GM21528 (cell line): Measurements from ENCODE around the gene FAM193A.
"Not testable (repeated sequence)": the region's sequence is repeated elsewhere in the genome, so short reads cannot be mapped to it uniquely, and the experiment has no call there.

Experiments used
- ATAC-seq: cut with Tn5 transposase; IDR thresholded peaks from one replicate; pipeline ENCODE4 v1.9.1; 2021; ENCODE audit warnings: mild to moderate bottlenecking, moderate library complexity; ENCODE audit not compliant: unreplicated experiment, low FRiP score

FAM193A gene

GRCh38 chr4:2679762-2680161, 143.3 kb downstream of the FAM193A start:
- ATAC-seq, result not testable (repeated sequence)

GRCh38 chr4:2684486-2684885, 148.0 kb downstream of the FAM193A start:
- ATAC-seq, result no peak

- ATAC-seq, result no peak
These were observed 149.1 kb downstream of the FAM193A start for GRCh38 chr4:2685541-2685940.

- no peak for ATAC-seq
These were observed 150.2 kb downstream of the FAM193A start for GRCh38 chr4:2686379-2687265.

DNA sequence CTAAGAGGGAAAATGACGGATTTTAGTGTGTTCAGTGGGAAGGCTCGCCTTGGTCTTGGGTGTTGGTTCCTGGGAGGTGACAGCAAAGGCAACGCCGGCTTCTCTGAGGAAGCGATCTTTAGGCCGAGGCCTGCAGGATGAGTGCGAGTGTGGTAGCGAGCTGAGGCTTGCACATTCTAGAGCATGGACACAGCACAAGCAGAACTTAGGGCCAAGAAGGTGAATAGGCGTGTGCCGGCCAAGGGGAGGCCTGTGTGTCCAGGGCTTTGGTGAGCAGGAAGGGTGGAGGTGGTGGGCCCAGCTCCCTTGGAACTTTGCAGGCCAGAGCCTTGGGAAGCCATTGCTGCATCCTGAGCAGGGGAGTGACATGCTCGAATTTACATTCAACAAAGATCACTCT, 151.8 kb downstream of the FAM193A start:
- no peak for ATAC-seq

DNA sequence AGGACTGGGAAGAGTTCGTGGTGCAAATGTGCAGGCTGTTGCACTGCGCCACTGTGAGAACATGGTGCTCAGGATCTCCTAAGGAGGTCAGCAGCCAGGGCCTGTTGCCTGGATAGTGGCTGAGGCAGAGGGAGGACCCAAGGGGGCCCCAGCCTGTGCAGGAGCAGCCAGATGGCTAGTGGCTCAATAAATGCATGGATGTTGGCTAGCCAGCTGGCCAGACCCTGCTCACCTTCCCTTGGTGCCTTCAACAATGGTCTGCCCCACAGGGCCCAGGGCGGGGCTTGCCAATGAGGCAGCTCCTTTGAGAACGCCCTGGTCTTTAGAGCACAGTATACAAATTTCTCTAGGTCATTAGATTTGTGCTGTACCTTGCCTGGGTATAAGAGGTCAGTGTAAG, 152.2 kb downstream of the FAM193A start:
- ATAC-seq, result no peak

GRCh38 chr4:2689114-2689513, 152.7 kb downstream of the FAM193A start:
- ATAC-seq, result no peak

DNA sequence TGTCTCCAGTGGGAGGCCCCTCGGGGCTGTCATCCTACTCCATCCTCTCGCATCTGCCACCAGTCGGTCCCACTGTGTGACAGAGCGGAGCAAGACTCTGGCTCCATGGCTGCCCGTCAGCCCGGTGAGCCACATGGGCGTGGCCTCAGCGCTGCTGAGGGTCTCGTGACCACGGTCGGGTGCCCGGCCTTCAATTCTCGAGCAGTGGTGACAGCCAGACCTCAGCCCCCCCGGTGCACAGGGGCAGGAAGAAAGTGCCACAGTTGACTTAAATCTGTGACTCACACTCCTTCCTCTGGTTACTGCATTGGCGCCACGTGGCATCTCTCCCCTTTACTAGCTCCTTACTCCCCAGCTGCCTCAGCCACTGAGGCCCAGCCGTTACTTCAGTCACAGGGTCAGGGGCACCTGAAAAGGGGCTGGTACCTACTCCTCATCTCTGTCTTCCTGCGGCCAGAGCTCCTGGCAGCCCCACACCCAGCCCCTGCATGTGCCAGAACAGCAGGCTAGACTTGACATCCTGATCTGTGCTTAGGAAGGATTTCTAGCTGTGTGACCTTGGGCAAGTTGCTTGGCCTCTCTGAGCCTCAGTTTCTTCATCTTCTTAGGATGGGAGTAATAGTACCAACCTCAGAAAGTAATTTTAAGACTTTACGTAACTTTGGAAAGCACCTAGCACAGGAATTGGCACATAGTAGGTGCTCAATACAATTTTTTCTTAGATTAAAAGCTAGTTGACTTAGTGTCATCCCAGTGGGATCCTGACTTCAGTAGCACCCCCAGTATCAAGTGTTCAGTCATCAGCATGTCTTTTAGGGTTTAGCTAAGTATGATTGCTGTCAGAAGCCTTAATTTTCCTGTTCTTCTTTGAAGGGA, 153.6 kb downstream of the FAM193A start:
- no peak for ATAC-seq

- ATAC-seq, result no peak
These were observed 154.9 kb downstream of the FAM193A start for GRCh38 chr4:2691313-2691712.

- no peak for ATAC-seq
These were observed 155.5 kb downstream of the FAM193A start for GRCh38 chr4:2691952-2692435.

DNA sequence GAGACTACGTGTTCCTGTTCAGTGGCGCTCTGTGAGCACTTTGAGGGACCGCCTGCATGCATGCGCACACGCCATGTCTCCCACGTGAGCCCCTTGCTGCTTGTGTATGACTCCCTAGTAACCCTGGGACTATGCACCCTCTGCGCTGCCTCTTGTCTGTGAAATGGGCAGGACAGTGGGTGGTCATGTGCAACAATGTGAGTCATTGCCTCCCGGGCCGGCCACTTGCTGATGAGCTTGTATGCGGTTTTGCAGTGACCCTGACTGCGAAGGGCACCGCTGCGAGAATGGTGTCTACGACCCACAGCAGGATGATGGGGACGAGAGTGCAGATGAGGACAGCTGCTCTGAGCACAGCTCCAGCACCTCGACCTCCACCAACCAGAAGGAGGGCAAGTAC, 158.2 kb downstream of the FAM193A start:
- ATAC-seq, result no peak

GRCh38 chr4:2695346-2696060, 159.1 kb downstream of the FAM193A start:
- no peak for ATAC-seq

- ATAC-seq, result peak; percentile 91
These were observed 160.0 kb downstream of the FAM193A start for GRCh38 chr4:2696423-2696822.

DNA sequence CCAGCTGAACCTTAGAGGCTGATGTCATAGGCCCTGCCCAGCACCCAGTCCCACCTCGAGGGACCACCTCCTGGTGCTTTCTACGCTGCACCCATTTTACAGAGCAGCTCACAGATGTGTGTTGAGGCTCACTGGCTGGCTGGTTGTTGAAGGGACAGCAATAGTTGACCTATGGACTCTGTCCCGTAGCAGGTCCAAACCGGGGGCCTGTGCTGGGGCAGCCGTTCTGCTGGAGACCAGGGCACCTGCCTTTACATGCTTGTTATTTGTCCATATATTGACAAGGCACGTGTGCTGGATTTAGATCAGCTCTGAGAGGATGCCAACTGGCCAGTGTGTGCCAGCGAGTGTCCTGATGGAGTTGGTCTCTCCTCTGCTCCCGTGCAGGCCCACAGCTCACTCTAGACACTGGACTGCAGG, 161.6 kb downstream of the FAM193A start:
- no peak for ATAC-seq

DNA sequence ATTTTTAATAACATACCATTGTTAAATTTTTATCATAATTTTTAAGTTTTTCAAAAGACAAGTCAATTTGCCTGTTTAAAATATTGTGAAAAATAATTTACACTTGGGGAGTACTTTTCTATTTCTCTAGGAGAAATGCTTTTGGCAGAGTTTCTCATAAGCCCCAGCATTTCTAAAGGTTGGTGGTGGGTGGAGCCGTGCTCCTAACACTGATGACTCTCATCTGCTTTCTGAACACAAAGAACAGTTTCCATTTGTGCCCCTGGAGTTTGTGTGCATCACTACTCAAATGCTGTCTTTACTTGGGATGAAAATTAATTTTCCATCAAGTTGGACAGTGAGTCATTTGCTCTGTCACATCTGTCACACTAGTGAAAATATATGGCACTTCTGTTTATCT, 162.1 kb downstream of the FAM193A start:
- ATAC-seq, result no peak

- no peak for ATAC-seq
These were observed 162.6 kb downstream of the FAM193A start for GRCh38 chr4:2698951-2699505.

DNA sequence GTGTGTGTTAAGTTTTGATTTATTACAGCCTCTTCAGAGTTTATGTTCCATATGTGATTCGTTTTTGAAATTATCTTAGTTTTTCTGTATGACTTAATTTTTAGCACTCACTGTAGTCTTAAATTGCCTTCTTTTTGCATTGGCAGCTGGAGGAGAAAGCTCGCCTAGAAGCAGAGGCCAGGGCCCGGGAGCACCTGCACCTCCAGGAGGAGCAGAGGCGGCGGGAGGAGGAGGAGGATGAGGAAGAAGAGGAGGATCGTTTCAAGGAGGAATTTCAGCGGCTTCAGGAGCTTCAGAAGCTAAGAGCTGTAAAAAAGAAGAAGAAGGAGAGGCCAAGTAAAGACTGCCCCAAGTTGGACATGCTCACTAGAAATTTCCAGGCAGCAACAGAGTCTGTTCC, 163.1 kb downstream of the FAM193A start:
- ATAC-seq, result no peak

- ATAC-seq, result no peak
These were observed 163.6 kb downstream of the FAM193A start for GRCh38 chr4:2700031-2700430.

DNA sequence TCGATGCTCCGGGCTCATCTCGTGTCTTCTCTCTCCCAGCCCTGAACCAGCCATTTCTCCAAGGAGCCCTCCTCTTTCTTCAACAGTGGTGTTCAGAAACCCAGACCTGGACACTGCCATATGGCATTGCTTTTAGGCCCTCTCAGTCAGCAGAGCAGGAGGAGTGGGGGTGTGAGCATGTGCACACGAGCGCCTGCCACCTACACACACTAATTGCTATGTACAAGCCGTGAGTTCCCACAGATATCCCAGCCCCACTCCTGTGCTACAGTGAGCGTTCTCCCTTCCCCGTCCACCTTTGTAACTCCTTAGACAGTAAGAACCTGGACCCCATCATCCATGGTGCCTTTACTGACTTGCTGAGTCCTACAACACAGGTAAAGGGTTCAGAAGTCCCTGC, 165.9 kb downstream of the FAM193A start:
- no peak for ATAC-seq

- no peak for ATAC-seq
These were observed 166.3 kb downstream of the FAM193A start for GRCh38 chr4:2702770-2703169.
